Endothelial cell (in vitro differentiated cells): ENCODE measurements around the gene SSBP3. TPM values are rescaled to one million over a fixed set of nuclear protein-coding genes. Genes with fewer than 3 reads are reported as not detected.

ENCODE experiments used
- DNase-seq: peaks from one replicate; pipeline ENCODE4 v3.0.0; 2021; ENCODE audit warnings: low spot score
- H3K27ac Mint-ChIP-seq: one replicate; pipeline ENCODE4 v1.8.0; 2021; ENCODE audit warnings: mixed read lengths, inconsistent platforms; ENCODE audit not compliant: unreplicated experiment
- H3K27me3 Mint-ChIP-seq: one replicate; pipeline ENCODE4 v1.8.0; 2021; ENCODE audit warnings: mild to moderate bottlenecking, moderate library complexity, mixed read lengths, inconsistent platforms; ENCODE audit not compliant: unreplicated experiment
- H3K36me3 Mint-ChIP-seq: one replicate; pipeline ENCODE4 v1.8.0; 2021; ENCODE audit warnings: mild to moderate bottlenecking, low read depth, mixed read lengths, inconsistent platforms; ENCODE audit not compliant: unreplicated experiment
- H3K4me1 Mint-ChIP-seq: one replicate; pipeline ENCODE4 v1.8.0; 2021; ENCODE audit warnings: mild to moderate bottlenecking, mixed read lengths, inconsistent platforms; ENCODE audit not compliant: unreplicated experiment
- H3K4me3 Mint-ChIP-seq: one replicate; pipeline ENCODE4 v1.8.0; 2021; ENCODE audit warnings: mild to moderate bottlenecking, mixed read lengths, inconsistent platforms; ENCODE audit not compliant: unreplicated experiment
- H3K9me3 Mint-ChIP-seq: one replicate; pipeline ENCODE4 v1.8.0; 2021; ENCODE audit warnings: mixed read lengths, inconsistent platforms; ENCODE audit not compliant: unreplicated experiment
- total RNA-seq: library from RNA; stranded (reverse); fragmentation: NEBNext Ultra II Directional; extraction: Animal tissue kit (Norgen Biotek cat#: 25700); gene quantifications from one replicate; pipeline ENCODE4 v1.2.1, GENCODE V29; 2021; ENCODE audit not compliant: unreplicated experiment
- TF ChIP-seq, protein P1 (sequence below): fragments of 200-600 bp; sonication (generic); IDR thresholded peaks from one replicate; pipeline ENCODE4 v1.5.0; 2021; ENCODE audit warnings: antibody characterized with exemption; ENCODE audit not compliant: unreplicated experiment

The SSBP3 gene
- total RNA-seq, 1 donor from 2014 or later = 142 TPM

GRCh38 chr1:54377040-54377691 lies 29.0 kb downstream of the SSBP3 start:
- Mint-ChIP-seq H3K9me3 (no peaks in the 10 kb centered on the region), H3K4me3 (no peak overlapping the region), H3K27me3 (peaks cover 19% of the 10 kb centered on the region), H3K36me3 (peaks cover 14% of the 10 kb centered on the region), H3K4me1 (peaks cover 77% of the 10 kb centered on the region), H3K27ac (peak overlapping the region; percentile 92)
- DNase-seq = no peak
- TF ChIP-seq, protein P1, sequence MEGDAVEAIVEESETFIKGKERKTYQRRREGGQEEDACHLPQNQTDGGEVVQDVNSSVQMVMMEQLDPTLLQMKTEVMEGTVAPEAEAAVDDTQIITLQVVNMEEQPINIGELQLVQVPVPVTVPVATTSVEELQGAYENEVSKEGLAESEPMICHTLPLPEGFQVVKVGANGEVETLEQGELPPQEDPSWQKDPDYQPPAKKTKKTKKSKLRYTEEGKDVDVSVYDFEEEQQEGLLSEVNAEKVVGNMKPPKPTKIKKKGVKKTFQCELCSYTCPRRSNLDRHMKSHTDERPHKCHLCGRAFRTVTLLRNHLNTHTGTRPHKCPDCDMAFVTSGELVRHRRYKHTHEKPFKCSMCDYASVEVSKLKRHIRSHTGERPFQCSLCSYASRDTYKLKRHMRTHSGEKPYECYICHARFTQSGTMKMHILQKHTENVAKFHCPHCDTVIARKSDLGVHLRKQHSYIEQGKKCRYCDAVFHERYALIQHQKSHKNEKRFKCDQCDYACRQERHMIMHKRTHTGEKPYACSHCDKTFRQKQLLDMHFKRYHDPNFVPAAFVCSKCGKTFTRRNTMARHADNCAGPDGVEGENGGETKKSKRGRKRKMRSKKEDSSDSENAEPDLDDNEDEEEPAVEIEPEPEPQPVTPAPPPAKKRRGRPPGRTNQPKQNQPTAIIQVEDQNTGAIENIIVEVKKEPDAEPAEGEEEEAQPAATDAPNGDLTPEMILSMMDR = no peak

DNA sequence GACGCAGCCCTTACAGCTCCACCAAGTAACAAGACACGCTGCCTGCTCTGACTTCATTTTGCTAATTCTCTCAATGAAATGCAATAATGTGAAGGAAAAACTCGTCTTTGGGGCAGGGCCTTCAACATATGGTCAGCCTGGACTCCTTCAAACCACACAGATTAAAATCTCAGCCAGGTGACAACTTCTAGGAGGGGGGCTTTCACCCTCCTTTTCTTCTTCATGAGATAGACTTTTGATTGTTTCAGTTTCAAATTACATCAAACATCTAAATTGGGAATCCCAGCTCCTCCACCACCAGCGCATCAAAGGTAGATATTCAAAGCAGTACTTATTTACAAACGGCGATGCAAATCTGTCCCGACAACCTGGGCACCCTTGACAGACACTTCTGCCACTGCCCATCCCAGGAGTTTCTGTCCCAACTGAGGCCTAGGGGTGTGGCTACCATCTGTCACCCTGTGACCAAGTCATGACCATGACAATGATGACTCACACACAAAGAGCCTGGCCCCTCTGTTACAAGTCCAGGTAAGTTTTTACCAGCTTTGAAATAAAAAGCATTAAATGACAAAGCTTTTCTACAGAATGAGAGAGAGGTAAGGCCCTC lies 29.7 kb downstream of the SSBP3 start:
- TF ChIP-seq, protein P1 = no peak

GRCh38 chr1:54375712-54376429 lies 30.3 kb downstream of the SSBP3 start:
- Mint-ChIP-seq H3K9me3 (no peaks in the 10 kb centered on the region), H3K36me3 (peaks cover 14% of the 10 kb centered on the region), H3K4me1 (peaks cover 82% of the 10 kb centered on the region), H3K27ac (peak overlapping the region; percentile 92), H3K4me3 (peak overlapping the region; percentile 79), H3K27me3 (peaks cover 22% of the 10 kb centered on the region)
- TF ChIP-seq, protein P1 = no peak
- DNase-seq = peak; percentile 46

More for the DNA sequence above, 29.7 kb downstream of the SSBP3 start:
- peaks cover 22% of the 10 kb centered on the region for H3K27me3 Mint-ChIP-seq
- no peaks in the 10 kb centered on the region for H3K9me3 Mint-ChIP-seq
- DNase-seq = no peak
- H3K36me3 Mint-ChIP-seq = peaks cover 14% of the 10 kb centered on the region
- H3K27ac Mint-ChIP-seq = peak overlapping the region; percentile 92
- peak overlapping the region; percentile 79 for H3K4me3 Mint-ChIP-seq
- H3K4me1 Mint-ChIP-seq = peaks cover 78% of the 10 kb centered on the region

DNA sequence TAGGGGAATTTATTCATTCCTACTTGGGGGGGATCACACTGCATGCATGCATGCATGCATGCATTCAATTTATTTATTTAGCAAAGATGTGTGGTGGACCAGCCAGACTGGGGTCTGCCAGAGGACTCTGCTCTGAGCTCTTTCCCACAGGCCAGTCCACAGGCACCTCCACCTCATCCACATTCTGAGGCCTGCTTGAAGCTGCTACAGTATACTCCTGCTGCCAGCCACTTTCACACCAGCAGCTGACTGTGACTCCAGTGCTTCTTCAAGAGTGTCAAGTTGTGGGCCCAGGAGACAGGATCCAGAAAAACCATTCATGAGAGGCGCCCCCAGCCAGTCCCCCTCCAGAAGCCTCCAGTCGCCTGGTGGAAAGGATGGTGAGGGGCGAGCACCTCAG lies 30.9 kb downstream of the SSBP3 start:
- Mint-ChIP-seq H3K9me3 (no peaks in the 10 kb centered on the region), H3K4me3 (peak overlapping the region; percentile 51), H3K27ac (no peak overlapping the region), H3K27me3 (peaks cover 22% of the 10 kb centered on the region), H3K36me3 (peaks cover 14% of the 10 kb centered on the region), H3K4me1 (peaks cover 82% of the 10 kb centered on the region)
- DNase-seq = no peak
- TF ChIP-seq, protein P1 = no peak
